ENCODE data around the gene NF2. TPM values are rescaled to one million over a fixed set of nuclear protein-coding genes. Genes with fewer than 3 reads are reported as not detected.

The NF2 gene
- total and polyA plus RNA-seq, 3 experiments from 2014 or later: 21.4 to 53.3 (median 51.6) TPM

- ChIA-PET POLR2A (interaction anchor here (0.5 to 2.0 kb wide), 4 partner anchors 50 to 189 kb away, joined by 3 to 11 read pairs (median 4); partner anchors contain the start of genes THOC5 and ZMAT5), CTCF (interaction anchor here (0.9 to 2.3 kb wide), 5 partner anchors 14 to 401 kb away, joined by 3 to 12 read pairs (median 4); no protein-coding TSS in a partner anchor)
- H3K4me3 Mint-ChIP-seq: peak overlapping the region; percentile 94 to 98 (median 96)
- peak overlapping the region; percentile 80 to 98 (median 92) for H3K27ac Mint-ChIP-seq
- H3K9me3 ChIP-seq (ENCODE audit: low read length): no peaks in the 10 kb centered on the region
- H3K36me3 Mint-ChIP-seq: peaks cover 0 to 12% (median 2%) of the 10 kb centered on the region in 3 donors
- peaks cover 23% of the 10 kb centered on the region for H3K4me1 ChIP-seq (ENCODE audit: insufficient read depth, low read length)
- H3K27ac ChIP-seq (ENCODE audit: low read depth, low read length): peak overlapping the region; percentile 93
- H3K4me3 ChIP-seq (ENCODE audit: low read length): peak overlapping the region; percentile 98
- DNase-seq: peak in 1 of 5 donors; percentile 16
- peaks cover 22 to 42% (median 40%) of the 10 kb centered on the region in 3 donors for H3K4me1 Mint-ChIP-seq
- H3K36me3 ChIP-seq (ENCODE audit: insufficient read depth, low read length): no peaks in the 10 kb centered on the region
- no peaks in the 10 kb centered on the region for H3K9me3 Mint-ChIP-seq
- no peaks in the 10 kb centered on the region for H3K27me3 ChIP-seq (ENCODE audit: insufficient read depth, low read length, poor library complexity, severe bottlenecking)
- H3K27me3 Mint-ChIP-seq: no peaks in the 10 kb centered on the region
These were observed 585 bp downstream of the NF2 start for GRCh38 chr22:29604076-29604360.

DNA sequence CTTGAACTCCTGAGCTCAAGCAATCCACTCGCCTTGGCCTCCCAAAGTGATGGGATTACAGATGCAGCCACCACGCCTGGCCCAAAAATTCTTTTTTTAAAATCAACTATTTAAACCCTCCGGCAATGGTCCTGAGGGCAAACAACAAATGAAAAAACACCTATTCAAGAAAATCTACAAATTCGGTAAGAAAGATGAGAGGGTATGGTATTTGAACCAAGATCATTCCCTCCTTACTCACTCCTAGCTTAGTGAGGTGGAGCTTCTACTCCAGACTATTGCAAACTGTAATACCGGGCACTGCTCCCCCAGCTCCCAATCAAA lies 2.1 kb downstream of the NF2 start:
- Histone ChIP-seq H3K4me3 (ENCODE audit: low read length) (peak overlapping the region; percentile 98), H3K27me3 (ENCODE audit: insufficient read depth, low read length, poor library complexity, severe bottlenecking) (no peaks in the 10 kb centered on the region), H3K36me3 (ENCODE audit: insufficient read depth, low read length) (no peaks in the 10 kb centered on the region), H3K9me3 (ENCODE audit: low read length) (no peaks in the 10 kb centered on the region), H3K27ac (ENCODE audit: low read depth, low read length) (no peak overlapping the region), H3K4me1 (ENCODE audit: insufficient read depth, low read length) (peaks cover 23% of the 10 kb centered on the region)
- Mint-ChIP-seq H3K9me3 (no peaks in the 10 kb centered on the region), H3K36me3 (peaks cover 0 to 12% (median 2%) of the 10 kb centered on the region in 3 donors), H3K4me3 (peak overlapping the region in 6 of 7 donors; percentile 44 to 98 (median 96)), H3K4me1 (peaks cover 22 to 47% (median 46%) of the 10 kb centered on the region in 3 donors), H3K27me3 (no peaks in the 10 kb centered on the region), H3K27ac (no peak overlapping the region)
- POLR2A ChIA-PET: interaction anchor here (0.6 to 2.0 kb wide), 2 partner anchors 51 to 52 kb away, joined by 4 to 11 read pairs; partner anchors contain the start of gene THOC5
- CTCF ChIA-PET: interaction anchor here (1.7 to 2.3 kb wide), 2 partner anchors 16 to 20 kb away, joined by 10 to 12 read pairs; no protein-coding TSS in a partner anchor
- no peak for DNase-seq

DNA sequence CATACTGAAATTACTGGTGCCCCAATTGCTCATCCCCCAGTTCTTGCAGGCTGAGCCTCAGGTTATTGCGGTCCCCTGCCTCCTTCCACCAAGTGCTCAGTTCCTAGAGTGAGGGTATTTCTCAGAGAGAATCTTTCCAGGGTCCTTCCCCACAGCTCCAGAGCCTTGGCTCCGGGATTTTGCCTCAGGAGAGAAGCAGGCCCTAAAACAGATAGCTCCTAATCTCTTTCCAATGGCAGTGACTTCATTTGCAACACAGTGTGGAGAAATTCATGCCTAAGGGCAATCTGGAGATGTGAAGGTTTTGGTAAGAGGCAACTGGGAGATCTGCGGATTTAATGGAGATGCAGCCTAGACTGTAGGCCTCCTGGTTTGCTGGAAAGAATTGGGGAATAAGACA lies 2.9 kb downstream of the NF2 start:
- H3K9me3 Mint-ChIP-seq: no peaks in the 10 kb centered on the region
- Histone ChIP-seq H3K27me3 (ENCODE audit: insufficient read depth, low read length, poor library complexity, severe bottlenecking) (no peaks in the 10 kb centered on the region), H3K36me3 (ENCODE audit: insufficient read depth, low read length) (no peaks in the 10 kb centered on the region), H3K27ac (ENCODE audit: low read depth, low read length) (no peak overlapping the region), H3K4me3 (ENCODE audit: low read length) (no peak overlapping the region), H3K9me3 (ENCODE audit: low read length) (no peaks in the 10 kb centered on the region), H3K4me1 (ENCODE audit: insufficient read depth, low read length) (peaks cover 23% of the 10 kb centered on the region)
- CTCF ChIA-PET: interaction anchor here (1.7 kb wide), 1 partner anchor 17 kb away, joined by 10 read pairs; no protein-coding TSS in a partner anchor
- H3K27me3 Mint-ChIP-seq: no peaks in the 10 kb centered on the region
- peaks cover 0 to 12% (median 2%) of the 10 kb centered on the region in 3 donors for H3K36me3 Mint-ChIP-seq
- POLR2A ChIA-PET: no interaction called here
- H3K4me1 Mint-ChIP-seq: peaks cover 22 to 47% (median 46%) of the 10 kb centered on the region in 3 donors
- DNase-seq: no peak
- H3K4me3 Mint-ChIP-seq: peak overlapping the region in 3 of 7 donors; percentile 19 to 96 (median 51)
- peak overlapping the region in 1 of 8 donors; percentile 40 for H3K27ac Mint-ChIP-seq

GRCh38 chr22:29607426-29607825 lies 4.0 kb downstream of the NF2 start:
- Mint-ChIP-seq H3K4me3 (no peak overlapping the region), H3K27ac (no peak overlapping the region), H3K9me3 (no peaks in the 10 kb centered on the region), H3K36me3 (peaks cover 0 to 12% (median 2%) of the 10 kb centered on the region in 3 donors), H3K4me1 (peaks cover 22 to 47% (median 46%) of the 10 kb centered on the region in 3 donors), H3K27me3 (no peaks in the 10 kb centered on the region)
- ChIA-PET POLR2A (interaction anchor here (0.7 kb wide), 1 partner anchor 218 kb away, joined by 5 read pairs; no protein-coding TSS in a partner anchor), CTCF (no interaction called here)
- no peaks in the 10 kb centered on the region for H3K27me3 ChIP-seq (ENCODE audit: insufficient read depth, low read length, poor library complexity, severe bottlenecking)
- no peak for DNase-seq
- H3K4me3 ChIP-seq (ENCODE audit: low read length): no peak overlapping the region
- peaks cover 23% of the 10 kb centered on the region for H3K4me1 ChIP-seq (ENCODE audit: insufficient read depth, low read length)
- H3K9me3 ChIP-seq (ENCODE audit: low read length): no peaks in the 10 kb centered on the region
- H3K27ac ChIP-seq (ENCODE audit: low read depth, low read length): no peak overlapping the region
- no peaks in the 10 kb centered on the region for H3K36me3 ChIP-seq (ENCODE audit: insufficient read depth, low read length)

DNA sequence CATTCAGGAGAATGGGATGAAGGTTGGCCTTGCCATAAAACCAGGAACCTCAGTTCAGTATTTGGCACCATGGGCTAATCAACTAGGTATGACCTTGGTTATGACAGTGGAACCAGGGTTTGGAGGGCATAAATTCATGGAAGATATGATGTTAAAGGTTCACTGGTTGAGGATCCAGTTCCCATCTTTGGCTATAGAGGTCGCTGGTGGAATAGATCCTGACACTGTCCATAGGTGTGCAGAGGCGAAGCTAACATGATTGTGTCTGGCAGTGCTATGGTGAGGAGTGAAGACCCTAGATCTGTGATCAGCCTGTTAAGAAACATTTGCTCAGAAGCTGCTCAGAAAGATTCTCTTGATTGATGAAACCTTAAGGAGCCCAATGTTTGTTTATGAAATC lies 5.7 kb downstream of the NF2 start:
- ChIA-PET POLR2A (no interaction called here), CTCF (no interaction called here)
- Mint-ChIP-seq H3K27me3 (no peaks in the 10 kb centered on the region), H3K27ac (peak overlapping the region in 1 of 8 donors; percentile 19), H3K9me3 (no peaks in the 10 kb centered on the region), H3K36me3 (peaks cover 0 to 9% (median 3%) of the 10 kb centered on the region in 3 donors), H3K4me1 (peaks cover 16 to 40% (median 38%) of the 10 kb centered on the region in 3 donors), H3K4me3 (no peak overlapping the region)
- DNase-seq: no peak
- H3K4me1 ChIP-seq (ENCODE audit: insufficient read depth, low read length): peaks cover 21% of the 10 kb centered on the region
- H3K36me3 ChIP-seq (ENCODE audit: insufficient read depth, low read length): no peaks in the 10 kb centered on the region
- H3K9me3 ChIP-seq (ENCODE audit: low read length): no peaks in the 10 kb centered on the region
- H3K27me3 ChIP-seq (ENCODE audit: insufficient read depth, low read length, poor library complexity, severe bottlenecking): no peaks in the 10 kb centered on the region
- H3K27ac ChIP-seq (ENCODE audit: low read depth, low read length): no peak overlapping the region
- no peak overlapping the region for H3K4me3 ChIP-seq (ENCODE audit: low read length)

DNA sequence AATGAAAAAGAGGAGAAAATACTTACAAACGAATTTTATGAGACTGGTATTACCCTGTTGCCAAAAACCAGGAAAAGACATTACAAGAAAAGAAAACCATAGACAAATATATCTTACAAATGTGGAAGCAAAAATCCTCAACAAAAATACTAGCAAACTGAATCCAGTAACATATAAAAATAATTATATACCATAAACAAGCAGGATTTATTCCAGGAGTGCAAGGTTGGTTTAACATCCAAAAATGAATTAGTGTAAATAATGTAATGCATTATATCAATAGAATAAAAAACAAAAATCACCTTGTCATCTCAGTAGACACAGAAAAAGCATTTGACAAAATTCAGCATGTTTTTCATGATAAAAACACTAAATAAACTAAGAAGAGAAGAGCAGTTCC lies 7.3 kb downstream of the NF2 start:
- Histone ChIP-seq H3K4me3 (ENCODE audit: low read length) (no peak overlapping the region), H3K4me1 (ENCODE audit: insufficient read depth, low read length) (peaks cover 6% of the 10 kb centered on the region), H3K27me3 (ENCODE audit: insufficient read depth, low read length, poor library complexity, severe bottlenecking) (no peaks in the 10 kb centered on the region), H3K27ac (ENCODE audit: low read depth, low read length) (no peak overlapping the region), H3K36me3 (ENCODE audit: insufficient read depth, low read length) (no peaks in the 10 kb centered on the region), H3K9me3 (ENCODE audit: low read length) (no peaks in the 10 kb centered on the region)
- ChIA-PET CTCF (no interaction called here), POLR2A (no interaction called here)
- no peaks in the 10 kb centered on the region for H3K9me3 Mint-ChIP-seq
- peaks cover 11 to 28% (median 27%) of the 10 kb centered on the region in 3 donors for H3K4me1 Mint-ChIP-seq
- peak overlapping the region in 2 of 8 donors; percentile 35 to 68 for H3K27ac Mint-ChIP-seq
- no peak overlapping the region for H3K4me3 Mint-ChIP-seq
- H3K27me3 Mint-ChIP-seq: no peaks in the 10 kb centered on the region
- no peak for DNase-seq
- H3K36me3 Mint-ChIP-seq: peaks cover 0 to 8% (median 3%) of the 10 kb centered on the region in 3 donors

GRCh38 chr22:29615705-29616327 lies 12.4 kb downstream of the NF2 start:
- Mint-ChIP-seq H3K27ac (peak overlapping the region in 3 of 8 donors; percentile 41 to 68 (median 45)), H3K9me3 (no peaks in the 10 kb centered on the region), H3K4me3 (no peak overlapping the region), H3K4me1 (peaks cover 24 to 40% (median 30%) of the 10 kb centered on the region in 3 donors), H3K27me3 (no peaks in the 10 kb centered on the region), H3K36me3 (peaks cover 0 to 2% (median 2%) of the 10 kb centered on the region in 3 donors)
- Histone ChIP-seq H3K27me3 (ENCODE audit: insufficient read depth, low read length, poor library complexity, severe bottlenecking) (no peaks in the 10 kb centered on the region), H3K4me3 (ENCODE audit: low read length) (no peak overlapping the region), H3K36me3 (ENCODE audit: insufficient read depth, low read length) (no peaks in the 10 kb centered on the region), H3K27ac (ENCODE audit: low read depth, low read length) (no peak overlapping the region), H3K9me3 (ENCODE audit: low read length) (no peaks in the 10 kb centered on the region), H3K4me1 (ENCODE audit: insufficient read depth, low read length) (peaks cover 3% of the 10 kb centered on the region)
- DNase-seq: no peak
- CTCF ChIA-PET: no interaction called here
- POLR2A ChIA-PET: no interaction called here

DNA sequence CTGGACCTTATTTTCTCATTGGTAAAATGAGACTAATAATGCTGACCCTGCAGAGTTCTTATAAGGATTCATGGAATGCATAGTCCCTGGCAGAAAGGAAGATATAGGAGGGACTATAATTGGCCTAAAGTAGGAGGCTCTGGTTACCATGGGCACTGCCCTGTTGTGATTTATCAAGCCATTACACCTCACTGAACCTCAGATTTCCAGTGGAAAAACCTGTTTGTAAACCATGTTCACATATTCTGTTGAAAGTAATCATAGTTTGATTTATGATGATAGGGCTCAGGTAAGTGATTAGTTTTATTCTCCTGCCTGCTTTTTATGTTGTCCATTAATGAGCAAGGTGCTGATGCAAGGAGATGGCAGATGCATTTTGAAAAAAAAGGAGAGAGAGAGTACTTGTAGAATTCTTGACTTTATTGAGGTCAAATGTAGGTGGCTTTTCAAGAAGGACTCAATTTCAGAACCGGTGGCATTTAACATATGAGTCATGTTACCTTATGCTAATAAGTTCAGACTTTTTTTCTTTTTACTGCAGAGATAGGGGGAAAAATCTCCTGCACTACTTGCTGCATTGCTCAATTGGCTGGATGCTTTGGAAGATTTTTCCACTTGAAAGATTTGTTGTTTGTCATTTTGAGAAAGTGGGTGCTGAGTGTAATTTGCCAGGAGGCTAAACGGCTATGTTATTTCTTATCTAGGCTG lies 14.6 kb downstream of the NF2 start:
- CTCF ChIA-PET: no interaction called here

More for the DNA sequence above, 14.6 kb downstream of the NF2 start:
- Histone ChIP-seq H3K27ac (ENCODE audit: low read depth, low read length) (no peak overlapping the region), H3K4me1 (ENCODE audit: insufficient read depth, low read length) (peaks cover 16% of the 10 kb centered on the region), H3K4me3 (ENCODE audit: low read length) (no peak overlapping the region), H3K36me3 (ENCODE audit: insufficient read depth, low read length) (no peaks in the 10 kb centered on the region), H3K27me3 (ENCODE audit: insufficient read depth, low read length, poor library complexity, severe bottlenecking) (no peaks in the 10 kb centered on the region), H3K9me3 (ENCODE audit: low read length) (no peaks in the 10 kb centered on the region)
- peaks cover 0 to 2% (median 2%) of the 10 kb centered on the region in 3 donors for H3K36me3 Mint-ChIP-seq
- H3K9me3 Mint-ChIP-seq: no peaks in the 10 kb centered on the region
- H3K27ac Mint-ChIP-seq: peak overlapping the region in 5 of 8 donors; percentile 31 to 79 (median 49)
- H3K4me1 Mint-ChIP-seq: peaks cover 34 to 58% (median 48%) of the 10 kb centered on the region in 3 donors
- DNase-seq: no peak
- POLR2A ChIA-PET: no interaction called here
- no peak overlapping the region for H3K4me3 Mint-ChIP-seq
- H3K27me3 Mint-ChIP-seq: no peaks in the 10 kb centered on the region
